K562 (cell line): ENCODE measurements around the gene DDX54. TPM values are rescaled to one million over a fixed set of nuclear protein-coding genes. Genes with fewer than 3 reads are reported as not detected.
A peak's percentile ranks its signal among the peaks of the same experiment; 100 is the strongest.

Experiments used
- BACH1 ChIP-seq: fragments of 200-800 bp; sonication (Bioruptor generic); IDR thresholded peaks from 2 replicates; pipeline ENCODE4 v1.6.1; 2016; ENCODE audit warnings: missing genetic modification characterization, missing compliant biosample characterization
- FOXA3 ChIP-seq, 2 experiments: fragments of 450-650 bp in 1 of 2; sonication (generic) in 1 of 2; formaldehyde crosslinking; IDR thresholded peaks in 1 of 2; conservative IDR thresholded peaks in 1 of 2; 2 replicates each; pipeline versions ENCODE4 v1.4.0 to v1.8.0; 2020 to 2022; ENCODE audit warnings: mild to moderate bottlenecking in 2 of 2, missing genetic modification reagents in 1 of 2
- HDAC6 ChIP-seq: IDR thresholded peaks from 2 replicates; pipeline ENCODE4 v1.6.1; 2012; ENCODE audit warnings: low read depth, mild to moderate bottlenecking, control low read depth, inconsistent platforms, low read length, moderate library complexity
- KDM1A ChIP-seq, 2 experiments: fragments of 450-650 bp; IDR thresholded peaks; 2 replicates each; pipeline ENCODE4 v1.6.1; 2016; ENCODE audit warnings: mild to moderate bottlenecking in 2 of 2
- KDM5B ChIP-seq: fragments of 200-600 bp; sonication (generic); IDR thresholded peaks from 2 replicates; pipeline ENCODE4 v1.6.1; 2012; ENCODE audit warnings: low read depth, mild to moderate bottlenecking, moderate library complexity, low read length, control low read depth, inconsistent platforms; ENCODE audit not compliant: insufficient replicate concordance
- NFATC3 ChIP-seq: fragments of 450-650 bp; IDR thresholded peaks from 2 replicates; pipeline ENCODE4 v1.6.1; 2017; ENCODE audit warnings: mild to moderate bottlenecking
- RBM25 ChIP-seq: fragments of 200-400 bp; formaldehyde crosslinking; IDR thresholded peaks from 2 replicates; pipeline ENCODE4 v1.6.1; 2018; ENCODE audit warnings: low read length, low read depth, moderate library complexity; ENCODE audit not compliant: severe bottlenecking
- TRIM24 ChIP-seq, 2 experiments: fragments of 450-650 bp; IDR thresholded peaks; 2 replicates each; pipeline ENCODE4 v1.6.1; 2016
- ZNF253 ChIP-seq: fragments of 250-450 bp; sonication (Bioruptor Pico); conservative IDR thresholded peaks from 2 replicates; pipeline ENCODE4 v1.6.1; 2021; ENCODE audit warnings: mild to moderate bottlenecking
- polyA plus RNA-seq, 8 experiments: library from polyadenylated mRNA; depleted of rRNA in 4 of 8; stranded (reverse) in 5 of 8; unstranded in 3 of 8; fragments of >200 nt; fragmentation: Nextera tagmentation in 2 of 8; fragmentation: Illumina TruSeq in 1 of 8; extraction: Ambion mirVana in 2 of 8; extraction: Trizol in 1 of 8; gene quantifications; 2 replicates each; pipeline versions ENCODE4 v1.2.1 to v1.2.3, GENCODE V29; 2011 to 2014; ENCODE audit warnings: inconsistent platforms in 1 of 8, missing spikeins in 1 of 8
- total RNA-seq, 7 experiments: library from RNA; depleted of rRNA in 6 of 7; stranded (reverse); fragments of >200 nt in 6 of 7; fragmentation: Illumina TruSeq in 2 of 7; extraction: Trizol in 2 of 7; gene quantifications; 2 replicates each; pipeline versions ENCODE4 v1.2.1 to v1.2.3, GENCODE V29; 2011 to 2021; ENCODE audit warnings: low replicate concordance in 1 of 7
- TF ChIP-seq, protein P1 (sequence below): fragments of 250-450 bp; sonication (Bioruptor Pico); IDR thresholded peaks from 2 replicates; pipeline ENCODE4 v1.8.0; 2021; ENCODE audit warnings: mild to moderate bottlenecking, moderate library complexity
- TF ChIP-seq, protein P2 (sequence below): fragments of 250-450 bp; sonication (Bioruptor Pico); IDR thresholded peaks from 2 replicates; pipeline ENCODE4 v1.4.0; 2020; ENCODE audit warnings: mild to moderate bottlenecking, moderate library complexity
- TF ChIP-seq, protein P3 (sequence below), 2 experiments: fragments of 450-650 bp; IDR thresholded peaks; 2 replicates each; pipeline ENCODE4 v1.6.1; 2018; ENCODE audit warnings: mild to moderate bottlenecking in 2 of 2, low read depth in 1 of 2; ENCODE audit not compliant: partially characterized antibody in 2 of 2
- TF ChIP-seq, protein P4 (sequence below): fragments of 200-400 bp; formaldehyde crosslinking; IDR thresholded peaks from 2 replicates; pipeline ENCODE4 v1.6.1; 2017; ENCODE audit warnings: mild to moderate bottlenecking, low read depth, low read length, moderate library complexity

DDX54 gene
- total and polyA plus RNA-seq, 9 of the 15 experiments (the other 6 are each of a cell fraction or from before 2014, with no cell fraction given): 1.4 to 135 (median 51.4) TPM

DNA sequence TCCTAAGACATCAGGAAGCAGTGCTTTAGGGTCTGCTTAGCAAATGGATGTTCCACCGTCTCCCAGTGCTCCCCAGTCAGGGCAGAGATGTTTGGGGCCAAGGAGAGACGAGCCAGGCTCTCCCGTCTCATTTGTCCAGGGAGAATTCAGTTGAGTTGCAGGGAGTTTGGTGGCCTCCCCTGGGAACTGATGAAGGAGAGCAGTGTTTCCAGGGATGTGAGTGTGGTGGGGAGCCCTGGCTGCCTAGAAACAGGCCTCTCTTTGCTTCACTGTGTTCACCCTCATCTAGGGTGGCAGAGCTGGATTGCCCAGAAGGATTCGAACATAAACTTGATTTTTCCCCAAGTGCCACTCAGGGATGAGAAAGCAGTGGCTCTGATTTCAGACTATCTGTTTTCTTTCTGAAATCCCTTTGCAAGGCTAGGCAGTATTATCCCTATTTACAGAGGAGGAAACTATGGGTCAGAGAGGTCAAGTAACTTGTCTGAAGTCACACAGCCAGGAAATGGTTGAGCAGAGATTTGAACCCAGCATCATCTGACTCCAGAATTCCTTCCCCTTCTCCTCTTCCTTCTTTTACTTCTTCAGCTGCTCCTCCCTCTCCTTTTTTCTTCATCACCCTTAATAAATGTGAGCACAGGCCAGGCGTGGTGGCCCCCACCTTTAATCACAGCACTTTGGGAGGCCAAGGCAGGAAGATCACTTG, 42.6 kb upstream of the DDX54 start (continued):
- TF ChIP-seq, protein P1, sequence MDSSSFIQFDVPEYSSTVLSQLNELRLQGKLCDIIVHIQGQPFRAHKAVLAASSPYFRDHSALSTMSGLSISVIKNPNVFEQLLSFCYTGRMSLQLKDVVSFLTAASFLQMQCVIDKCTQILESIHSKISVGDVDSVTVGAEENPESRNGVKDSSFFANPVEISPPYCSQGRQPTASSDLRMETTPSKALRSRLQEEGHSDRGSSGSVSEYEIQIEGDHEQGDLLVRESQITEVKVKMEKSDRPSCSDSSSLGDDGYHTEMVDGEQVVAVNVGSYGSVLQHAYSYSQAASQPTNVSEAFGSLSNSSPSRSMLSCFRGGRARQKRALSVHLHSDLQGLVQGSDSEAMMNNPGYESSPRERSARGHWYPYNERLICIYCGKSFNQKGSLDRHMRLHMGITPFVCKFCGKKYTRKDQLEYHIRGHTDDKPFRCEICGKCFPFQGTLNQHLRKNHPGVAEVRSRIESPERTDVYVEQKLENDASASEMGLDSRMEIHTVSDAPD (CRISPR knock-in tag): no peak
- peak; percentile 98 for TF ChIP-seq RBM25
- no peak for TF ChIP-seq ZNF253 (CRISPR knock-in tag)
- TF ChIP-seq HDAC6: no peak
- TF ChIP-seq, protein P2, sequence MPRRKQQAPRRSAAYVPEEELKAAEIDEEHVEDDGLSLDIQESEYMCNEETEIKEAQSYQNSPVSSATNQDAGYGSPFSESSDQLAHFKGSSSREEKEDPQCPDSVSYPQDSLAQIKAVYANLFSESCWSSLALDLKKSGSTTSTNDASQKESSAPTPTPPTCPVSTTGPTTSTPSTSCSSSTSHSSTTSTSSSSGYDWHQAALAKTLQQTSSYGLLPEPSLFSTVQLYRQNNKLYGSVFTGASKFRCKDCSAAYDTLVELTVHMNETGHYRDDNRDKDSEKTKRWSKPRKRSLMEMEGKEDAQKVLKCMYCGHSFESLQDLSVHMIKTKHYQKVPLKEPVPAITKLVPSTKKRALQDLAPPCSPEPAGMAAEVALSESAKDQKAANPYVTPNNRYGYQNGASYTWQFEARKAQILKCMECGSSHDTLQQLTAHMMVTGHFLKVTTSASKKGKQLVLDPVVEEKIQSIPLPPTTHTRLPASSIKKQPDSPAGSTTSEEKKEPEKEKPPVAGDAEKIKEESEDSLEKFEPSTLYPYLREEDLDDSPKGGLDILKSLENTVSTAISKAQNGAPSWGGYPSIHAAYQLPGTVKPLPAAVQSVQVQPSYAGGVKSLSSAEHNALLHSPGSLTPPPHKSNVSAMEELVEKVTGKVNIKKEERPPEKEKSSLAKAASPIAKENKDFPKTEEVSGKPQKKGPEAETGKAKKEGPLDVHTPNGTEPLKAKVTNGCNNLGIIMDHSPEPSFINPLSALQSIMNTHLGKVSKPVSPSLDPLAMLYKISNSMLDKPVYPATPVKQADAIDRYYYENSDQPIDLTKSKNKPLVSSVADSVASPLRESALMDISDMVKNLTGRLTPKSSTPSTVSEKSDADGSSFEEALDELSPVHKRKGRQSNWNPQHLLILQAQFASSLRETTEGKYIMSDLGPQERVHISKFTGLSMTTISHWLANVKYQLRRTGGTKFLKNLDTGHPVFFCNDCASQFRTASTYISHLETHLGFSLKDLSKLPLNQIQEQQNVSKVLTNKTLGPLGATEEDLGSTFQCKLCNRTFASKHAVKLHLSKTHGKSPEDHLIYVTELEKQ: no peak
- TF ChIP-seq BACH1 (tag): no peak
- TF ChIP-seq TRIM24 (IDR thresholded peaks at IDR 0.05): no peak
- no peak for TF ChIP-seq NFATC3
- no peak for TF ChIP-seq KDM5B
- TF ChIP-seq, protein P3, sequence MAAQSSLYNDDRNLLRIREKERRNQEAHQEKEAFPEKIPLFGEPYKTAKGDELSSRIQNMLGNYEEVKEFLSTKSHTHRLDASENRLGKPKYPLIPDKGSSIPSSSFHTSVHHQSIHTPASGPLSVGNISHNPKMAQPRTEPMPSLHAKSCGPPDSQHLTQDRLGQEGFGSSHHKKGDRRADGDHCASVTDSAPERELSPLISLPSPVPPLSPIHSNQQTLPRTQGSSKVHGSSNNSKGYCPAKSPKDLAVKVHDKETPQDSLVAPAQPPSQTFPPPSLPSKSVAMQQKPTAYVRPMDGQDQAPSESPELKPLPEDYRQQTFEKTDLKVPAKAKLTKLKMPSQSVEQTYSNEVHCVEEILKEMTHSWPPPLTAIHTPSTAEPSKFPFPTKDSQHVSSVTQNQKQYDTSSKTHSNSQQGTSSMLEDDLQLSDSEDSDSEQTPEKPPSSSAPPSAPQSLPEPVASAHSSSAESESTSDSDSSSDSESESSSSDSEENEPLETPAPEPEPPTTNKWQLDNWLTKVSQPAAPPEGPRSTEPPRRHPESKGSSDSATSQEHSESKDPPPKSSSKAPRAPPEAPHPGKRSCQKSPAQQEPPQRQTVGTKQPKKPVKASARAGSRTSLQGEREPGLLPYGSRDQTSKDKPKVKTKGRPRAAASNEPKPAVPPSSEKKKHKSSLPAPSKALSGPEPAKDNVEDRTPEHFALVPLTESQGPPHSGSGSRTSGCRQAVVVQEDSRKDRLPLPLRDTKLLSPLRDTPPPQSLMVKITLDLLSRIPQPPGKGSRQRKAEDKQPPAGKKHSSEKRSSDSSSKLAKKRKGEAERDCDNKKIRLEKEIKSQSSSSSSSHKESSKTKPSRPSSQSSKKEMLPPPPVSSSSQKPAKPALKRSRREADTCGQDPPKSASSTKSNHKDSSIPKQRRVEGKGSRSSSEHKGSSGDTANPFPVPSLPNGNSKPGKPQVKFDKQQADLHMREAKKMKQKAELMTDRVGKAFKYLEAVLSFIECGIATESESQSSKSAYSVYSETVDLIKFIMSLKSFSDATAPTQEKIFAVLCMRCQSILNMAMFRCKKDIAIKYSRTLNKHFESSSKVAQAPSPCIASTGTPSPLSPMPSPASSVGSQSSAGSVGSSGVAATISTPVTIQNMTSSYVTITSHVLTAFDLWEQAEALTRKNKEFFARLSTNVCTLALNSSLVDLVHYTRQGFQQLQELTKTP (IDR thresholded peaks at IDR 0.05; ENCODE audit: low read depth in 1 of 2, partially characterized antibody in 2 of 2): no peak
- TF ChIP-seq, protein P4, sequence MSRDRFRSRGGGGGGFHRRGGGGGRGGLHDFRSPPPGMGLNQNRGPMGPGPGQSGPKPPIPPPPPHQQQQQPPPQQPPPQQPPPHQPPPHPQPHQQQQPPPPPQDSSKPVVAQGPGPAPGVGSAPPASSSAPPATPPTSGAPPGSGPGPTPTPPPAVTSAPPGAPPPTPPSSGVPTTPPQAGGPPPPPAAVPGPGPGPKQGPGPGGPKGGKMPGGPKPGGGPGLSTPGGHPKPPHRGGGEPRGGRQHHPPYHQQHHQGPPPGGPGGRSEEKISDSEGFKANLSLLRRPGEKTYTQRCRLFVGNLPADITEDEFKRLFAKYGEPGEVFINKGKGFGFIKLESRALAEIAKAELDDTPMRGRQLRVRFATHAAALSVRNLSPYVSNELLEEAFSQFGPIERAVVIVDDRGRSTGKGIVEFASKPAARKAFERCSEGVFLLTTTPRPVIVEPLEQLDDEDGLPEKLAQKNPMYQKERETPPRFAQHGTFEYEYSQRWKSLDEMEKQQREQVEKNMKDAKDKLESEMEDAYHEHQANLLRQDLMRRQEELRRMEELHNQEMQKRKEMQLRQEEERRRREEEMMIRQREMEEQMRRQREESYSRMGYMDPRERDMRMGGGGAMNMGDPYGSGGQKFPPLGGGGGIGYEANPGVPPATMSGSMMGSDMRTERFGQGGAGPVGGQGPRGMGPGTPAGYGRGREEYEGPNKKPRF: no peak
- TF ChIP-seq FOXA3 (CRISPR knock-in tag; conservative IDR thresholded peaks at IDR 0.05 in 1 of 2, IDR thresholded peaks at IDR 0.05 in 1 of 2): no peak
- peak in 1 of 2 experiments; percentile 39; a peak in 1 of 4 replicates for TF ChIP-seq KDM1A (IDR thresholded peaks at IDR 0.05)
